ENCODE results near the gene SRP9. TPM values are rescaled to one million over a fixed set of nuclear protein-coding genes. Genes with fewer than 3 reads are reported as not detected.
A peak's percentile ranks its signal among the peaks of the same experiment; 100 is the strongest.

Gene SRP9
- total RNA-seq, 1 donor from 2014 or later: 166 TPM

GRCh38 chr1:225737161-225737560 lies 40.5 kb upstream of the SRP9 start:
- H3K9me3 ChIP-seq: no peaks in the 10 kb centered on the region
- ATAC-seq (no peak), DNase-seq (no peak)
- no peaks in the 10 kb centered on the region for H3K27me3 ChIP-seq (ENCODE audit: low read depth)
- peak overlapping the region; percentile 57 for H3K27ac ChIP-seq
- H3K4me3 ChIP-seq: no peak overlapping the region
- H3K4me1 ChIP-seq: peaks cover 27% of the 10 kb centered on the region
- intact Hi-C loops (cut with DNase I): no loop called here
- no peak for TF ChIP-seq CTCF (IDR thresholded peaks at IDR 0.05)
- H3K36me3 ChIP-seq: no peaks in the 10 kb centered on the region

- intact Hi-C loops (cut with DNase I): no loop called here
- Histone ChIP-seq H3K27me3 (ENCODE audit: low read depth) (no peaks in the 10 kb centered on the region), H3K9me3 (no peaks in the 10 kb centered on the region), H3K36me3 (no peaks in the 10 kb centered on the region), H3K4me1 (peaks cover 27% of the 10 kb centered on the region), H3K4me3 (no peak overlapping the region), H3K27ac (no peak overlapping the region)
- ATAC-seq (no peak), DNase-seq (no peak)
- no peak for TF ChIP-seq CTCF (IDR thresholded peaks at IDR 0.05)
These were observed 39.8 kb upstream of the SRP9 start for GRCh38 chr1:225737866-225738265.

GRCh38 chr1:225738763-225739162 lies 38.9 kb upstream of the SRP9 start:
- no peaks in the 10 kb centered on the region for H3K36me3 ChIP-seq
- no peak for DNase-seq
- H3K9me3 ChIP-seq: no peaks in the 10 kb centered on the region
- intact Hi-C loops (cut with DNase I): no loop called here
- H3K4me1 ChIP-seq: peaks cover 27% of the 10 kb centered on the region
- TF ChIP-seq CTCF (IDR thresholded peaks at IDR 0.05): no peak
- no peak for ATAC-seq
- H3K27ac ChIP-seq: no peak overlapping the region
- no peaks in the 10 kb centered on the region for H3K27me3 ChIP-seq (ENCODE audit: low read depth)
- H3K4me3 ChIP-seq: no peak overlapping the region

GRCh38 chr1:225739542-225740107 lies 38.0 kb upstream of the SRP9 start:
- Histone ChIP-seq H3K9me3 (no peaks in the 10 kb centered on the region), H3K27ac (no peak overlapping the region), H3K27me3 (ENCODE audit: low read depth) (no peaks in the 10 kb centered on the region), H3K36me3 (no peaks in the 10 kb centered on the region), H3K4me3 (no peak overlapping the region), H3K4me1 (peaks cover 27% of the 10 kb centered on the region)
- intact Hi-C loops (cut with DNase I): no loop called here
- no peak for ATAC-seq
- no peak for TF ChIP-seq CTCF (IDR thresholded peaks at IDR 0.05)
- no peak for DNase-seq

- H3K27me3 ChIP-seq (ENCODE audit: low read depth): no peaks in the 10 kb centered on the region
- H3K27ac ChIP-seq: no peak overlapping the region
- H3K9me3 ChIP-seq: no peaks in the 10 kb centered on the region
- no peaks in the 10 kb centered on the region for H3K36me3 ChIP-seq
- H3K4me1 ChIP-seq: peaks cover 23% of the 10 kb centered on the region
- intact Hi-C loops (cut with DNase I): no loop called here
- no peak for ATAC-seq
- no peak for TF ChIP-seq CTCF (IDR thresholded peaks at IDR 0.05)
- no peak for DNase-seq
- no peak overlapping the region for H3K4me3 ChIP-seq
These were observed 32.9 kb upstream of the SRP9 start for GRCh38 chr1:225744745-225745144.

- Histone ChIP-seq H3K27ac (no peak overlapping the region), H3K9me3 (no peaks in the 10 kb centered on the region), H3K27me3 (ENCODE audit: low read depth) (no peaks in the 10 kb centered on the region), H3K4me3 (no peak overlapping the region), H3K4me1 (peaks cover 23% of the 10 kb centered on the region), H3K36me3 (no peaks in the 10 kb centered on the region)
- intact Hi-C loops (cut with DNase I): no loop called here
- no peak for TF ChIP-seq CTCF (IDR thresholded peaks at IDR 0.05)
- no peak for ATAC-seq
- DNase-seq: no peak
These were observed 32.4 kb upstream of the SRP9 start for GRCh38 chr1:225745273-225745672.

Measured in lower lobe of right lung (tissue), 2 donors.